Measurements from ENCODE around the gene STRIP2. TPM values are rescaled to one million over a fixed set of nuclear protein-coding genes. Genes with fewer than 3 reads are reported as not detected.

STRIP2 gene
- total RNA-seq, 1 donor from 2014 or later: 0.73 TPM

DNA sequence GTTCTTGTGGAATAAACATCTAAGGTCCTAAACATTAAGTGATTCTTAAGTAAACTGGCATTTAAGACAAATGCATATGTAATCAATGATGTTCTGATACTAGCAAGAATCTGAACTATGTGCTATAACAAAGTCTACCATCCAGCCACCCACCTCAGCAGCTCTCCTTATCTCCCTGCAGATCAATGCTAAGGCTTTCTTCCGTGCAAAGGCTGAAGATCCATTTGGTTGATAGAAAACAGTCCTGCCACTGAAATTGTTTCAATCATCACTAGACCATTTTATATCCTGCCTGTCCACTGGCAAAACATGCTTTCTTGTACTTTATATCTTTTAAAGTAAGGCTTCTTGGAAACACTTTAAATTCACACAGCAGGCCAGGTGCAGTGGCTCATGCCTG lies 61.8 kb downstream of the STRIP2 start:
- H3K27ac Mint-ChIP-seq (ENCODE audit: unreplicated experiment): no peak overlapping the region
- H3K4me1 Mint-ChIP-seq (ENCODE audit: unreplicated experiment): peaks cover 5% of the 10 kb centered on the region
- H3K36me3 Mint-ChIP-seq (ENCODE audit: unreplicated experiment): no peaks in the 10 kb centered on the region
- no peaks in the 10 kb centered on the region for H3K9me3 Mint-ChIP-seq (ENCODE audit: unreplicated experiment)
- H3K27me3 Mint-ChIP-seq (ENCODE audit: unreplicated experiment): peaks cover 3% of the 10 kb centered on the region
- peak; percentile 6 for DNase-seq (ENCODE audit: extremely low spot score, unreplicated experiment)
- no peak overlapping the region for H3K4me3 Mint-ChIP-seq (ENCODE audit: unreplicated experiment)
- TF ChIP-seq, protein P1, sequence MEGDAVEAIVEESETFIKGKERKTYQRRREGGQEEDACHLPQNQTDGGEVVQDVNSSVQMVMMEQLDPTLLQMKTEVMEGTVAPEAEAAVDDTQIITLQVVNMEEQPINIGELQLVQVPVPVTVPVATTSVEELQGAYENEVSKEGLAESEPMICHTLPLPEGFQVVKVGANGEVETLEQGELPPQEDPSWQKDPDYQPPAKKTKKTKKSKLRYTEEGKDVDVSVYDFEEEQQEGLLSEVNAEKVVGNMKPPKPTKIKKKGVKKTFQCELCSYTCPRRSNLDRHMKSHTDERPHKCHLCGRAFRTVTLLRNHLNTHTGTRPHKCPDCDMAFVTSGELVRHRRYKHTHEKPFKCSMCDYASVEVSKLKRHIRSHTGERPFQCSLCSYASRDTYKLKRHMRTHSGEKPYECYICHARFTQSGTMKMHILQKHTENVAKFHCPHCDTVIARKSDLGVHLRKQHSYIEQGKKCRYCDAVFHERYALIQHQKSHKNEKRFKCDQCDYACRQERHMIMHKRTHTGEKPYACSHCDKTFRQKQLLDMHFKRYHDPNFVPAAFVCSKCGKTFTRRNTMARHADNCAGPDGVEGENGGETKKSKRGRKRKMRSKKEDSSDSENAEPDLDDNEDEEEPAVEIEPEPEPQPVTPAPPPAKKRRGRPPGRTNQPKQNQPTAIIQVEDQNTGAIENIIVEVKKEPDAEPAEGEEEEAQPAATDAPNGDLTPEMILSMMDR (IDR thresholded peaks at IDR 0.05): no peak

DNA sequence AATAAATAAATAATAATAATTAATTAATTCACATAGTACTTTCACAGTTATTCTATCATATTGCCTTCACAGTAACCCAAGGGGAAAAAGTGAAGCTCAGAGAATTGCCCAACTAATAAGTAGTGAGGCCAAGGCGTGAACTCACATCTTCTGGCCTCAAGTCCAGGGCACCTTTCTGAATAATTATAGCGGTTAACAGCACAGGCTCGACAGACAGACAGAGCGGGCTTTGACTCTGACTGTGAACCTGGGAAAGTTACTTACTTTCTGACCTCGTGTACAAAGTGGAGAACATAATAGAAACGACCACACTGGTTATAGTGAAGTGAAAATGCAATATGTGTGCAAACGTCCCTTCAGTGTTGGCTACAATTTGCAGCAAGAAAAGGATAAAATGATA lies 62.4 kb downstream of the STRIP2 start:
- Mint-ChIP-seq H3K27me3 (ENCODE audit: unreplicated experiment) (peaks cover 3% of the 10 kb centered on the region), H3K4me1 (ENCODE audit: unreplicated experiment) (peaks cover 5% of the 10 kb centered on the region), H3K9me3 (ENCODE audit: unreplicated experiment) (no peaks in the 10 kb centered on the region), H3K27ac (ENCODE audit: unreplicated experiment) (no peak overlapping the region), H3K36me3 (ENCODE audit: unreplicated experiment) (no peaks in the 10 kb centered on the region), H3K4me3 (ENCODE audit: unreplicated experiment) (no peak overlapping the region)
- TF ChIP-seq, protein P1 (IDR thresholded peaks at IDR 0.05): no peak
- DNase-seq (ENCODE audit: extremely low spot score, unreplicated experiment): peak; percentile 4

DNA sequence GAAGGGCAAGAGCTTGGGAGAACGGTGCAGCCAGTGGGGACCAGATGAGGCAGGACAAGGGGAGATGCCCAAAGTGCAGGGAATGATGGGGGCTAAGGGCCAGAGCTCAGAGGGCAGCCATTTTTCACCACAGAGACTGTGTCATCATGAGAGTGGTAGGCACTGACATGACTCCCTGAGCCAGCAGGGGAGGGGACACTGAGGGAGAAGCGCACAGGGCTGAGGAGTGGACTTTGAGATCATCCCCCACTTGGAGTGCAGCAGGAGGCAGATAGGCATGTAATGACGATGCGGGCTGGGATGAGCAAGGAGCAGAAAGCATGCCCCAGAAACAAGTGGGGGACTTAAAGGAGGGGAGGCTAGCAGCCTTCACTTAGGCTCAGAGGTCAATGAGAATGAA lies 62.9 kb downstream of the STRIP2 start:
- H3K27ac Mint-ChIP-seq (ENCODE audit: unreplicated experiment): no peak overlapping the region
- DNase-seq (ENCODE audit: extremely low spot score, unreplicated experiment): peak; percentile 72
- H3K4me3 Mint-ChIP-seq (ENCODE audit: unreplicated experiment): no peak overlapping the region
- peaks cover 3% of the 10 kb centered on the region for H3K27me3 Mint-ChIP-seq (ENCODE audit: unreplicated experiment)
- no peaks in the 10 kb centered on the region for H3K36me3 Mint-ChIP-seq (ENCODE audit: unreplicated experiment)
- H3K4me1 Mint-ChIP-seq (ENCODE audit: unreplicated experiment): peaks cover 7% of the 10 kb centered on the region
- TF ChIP-seq, protein P1 (IDR thresholded peaks at IDR 0.05): no peak
- no peaks in the 10 kb centered on the region for H3K9me3 Mint-ChIP-seq (ENCODE audit: unreplicated experiment)

DNA sequence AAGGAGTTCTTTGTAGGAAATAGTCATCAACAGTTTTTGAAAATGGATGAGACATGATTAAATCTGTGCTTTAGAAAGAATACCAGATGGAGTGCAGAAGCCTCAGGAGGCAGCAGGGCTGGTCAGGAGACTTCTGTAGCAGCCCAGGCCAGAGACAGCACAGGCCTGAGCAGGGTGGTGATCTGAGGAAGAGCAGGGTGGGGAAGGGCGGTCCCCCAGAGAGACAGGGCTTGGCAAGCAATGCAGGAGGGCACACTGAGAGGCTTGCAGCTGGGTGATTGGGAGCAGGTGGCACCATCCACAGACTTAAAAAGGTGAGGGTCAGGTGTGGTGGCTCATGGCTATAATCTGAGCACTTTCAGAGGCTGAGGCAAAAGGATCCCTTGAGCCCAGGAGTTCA lies 63.8 kb downstream of the STRIP2 start:
- H3K4me3 Mint-ChIP-seq (ENCODE audit: unreplicated experiment): no peak overlapping the region
- no peak overlapping the region for H3K27ac Mint-ChIP-seq (ENCODE audit: unreplicated experiment)
- H3K4me1 Mint-ChIP-seq (ENCODE audit: unreplicated experiment): peaks cover 7% of the 10 kb centered on the region
- H3K36me3 Mint-ChIP-seq (ENCODE audit: unreplicated experiment): no peaks in the 10 kb centered on the region
- H3K27me3 Mint-ChIP-seq (ENCODE audit: unreplicated experiment): peaks cover 3% of the 10 kb centered on the region
- DNase-seq (ENCODE audit: extremely low spot score, unreplicated experiment): peak; percentile 63
- TF ChIP-seq, protein P1 (IDR thresholded peaks at IDR 0.05): no peak
- H3K9me3 Mint-ChIP-seq (ENCODE audit: unreplicated experiment): no peaks in the 10 kb centered on the region

DNA sequence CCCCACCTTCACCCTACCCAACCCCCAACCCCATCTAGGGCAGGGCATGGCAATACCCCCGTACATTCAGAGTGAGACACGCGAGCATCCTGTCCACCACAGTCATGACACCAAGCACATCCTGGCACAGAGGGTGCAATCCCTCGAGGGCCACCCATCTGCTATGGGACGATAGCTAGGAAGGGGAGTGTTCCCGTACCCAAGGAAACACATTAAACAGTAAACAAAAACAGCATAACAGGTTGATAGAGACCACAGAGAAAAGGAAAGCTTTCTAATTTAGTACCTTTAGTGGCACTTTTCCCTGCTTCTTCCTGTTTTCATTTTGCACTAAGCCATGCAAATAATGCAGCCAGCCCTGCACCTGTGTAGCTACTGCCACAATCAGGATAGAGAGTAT lies 65.8 kb downstream of the STRIP2 start:
- H3K4me1 Mint-ChIP-seq (ENCODE audit: unreplicated experiment): peaks cover 6% of the 10 kb centered on the region
- no peaks in the 10 kb centered on the region for H3K36me3 Mint-ChIP-seq (ENCODE audit: unreplicated experiment)
- TF ChIP-seq, protein P1 (IDR thresholded peaks at IDR 0.05): no peak
- H3K4me3 Mint-ChIP-seq (ENCODE audit: unreplicated experiment): no peak overlapping the region
- DNase-seq (ENCODE audit: extremely low spot score, unreplicated experiment): peak; percentile 46
- H3K27ac Mint-ChIP-seq (ENCODE audit: unreplicated experiment): no peak overlapping the region
- H3K27me3 Mint-ChIP-seq (ENCODE audit: unreplicated experiment): peaks cover 11% of the 10 kb centered on the region
- H3K9me3 Mint-ChIP-seq (ENCODE audit: unreplicated experiment): no peaks in the 10 kb centered on the region

Data from osteocyte (in vitro differentiated cells).